ENCODE measurements around the gene PLEKHM2. TPM values are rescaled to one million over a fixed set of nuclear protein-coding genes. Genes with fewer than 3 reads are reported as not detected.

PLEKHM2 gene
- total RNA-seq, 1 experiment from 2014 or later: 36.2 TPM

DNA sequence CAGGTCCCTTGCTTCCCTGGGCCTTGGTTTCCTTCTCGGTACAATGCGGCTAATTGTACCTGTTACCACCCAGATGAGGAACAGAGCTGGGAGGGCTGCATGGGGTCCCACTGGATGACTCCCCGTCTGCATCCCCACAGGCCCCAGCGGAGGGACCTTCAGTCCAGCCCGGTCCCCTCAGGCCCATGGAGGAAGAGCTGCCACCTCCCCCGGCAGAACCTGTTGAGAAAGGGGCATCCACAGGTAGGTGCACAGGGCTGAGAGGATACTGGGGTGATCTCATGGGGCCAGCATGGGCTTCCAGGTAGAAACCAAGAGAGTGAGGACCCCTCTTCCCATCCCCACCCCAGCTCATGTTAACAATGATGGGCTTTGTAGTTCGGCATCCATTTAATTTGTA, 84.3 kb downstream of the PLEKHM2 start:
- no peaks in the 10 kb centered on the region for H3K36me3 ChIP-seq
- no peaks in the 10 kb centered on the region for H3K27me3 ChIP-seq

DNA sequence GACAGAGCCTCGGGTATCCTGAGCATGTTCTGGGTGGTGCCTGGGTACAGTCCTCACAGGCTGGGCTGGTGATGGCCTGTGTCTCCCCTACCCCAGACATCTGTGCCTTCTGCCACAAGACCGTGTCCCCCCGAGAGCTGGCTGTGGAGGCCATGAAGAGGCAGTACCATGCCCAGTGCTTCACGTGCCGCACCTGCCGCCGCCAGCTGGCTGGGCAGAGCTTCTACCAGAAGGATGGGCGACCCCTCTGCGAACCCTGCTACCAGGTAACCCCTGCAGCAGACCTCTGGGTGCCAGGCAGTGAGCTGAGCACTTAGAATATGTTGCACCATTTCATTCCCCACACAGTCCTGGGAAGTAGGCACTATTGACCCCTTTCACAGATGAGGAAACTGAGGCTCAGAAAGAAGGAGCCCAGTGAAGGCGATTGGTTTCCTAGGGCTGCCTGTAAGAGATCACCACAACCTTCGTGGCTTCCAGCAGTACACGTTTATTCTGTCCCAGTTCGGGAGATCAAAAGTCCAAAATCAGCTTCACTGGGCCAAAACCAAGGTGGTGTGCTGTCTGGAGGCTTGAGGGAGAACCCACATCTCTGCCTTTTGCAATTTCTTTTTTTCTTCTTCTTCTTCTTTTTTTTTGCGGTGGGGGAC, 86.3 kb downstream of the PLEKHM2 start:
- Histone ChIP-seq H3K4me3 (no peak overlapping the region), H3K27me3 (no peaks in the 10 kb centered on the region), H3K9me3 (replicated peaks) (no peaks in the 10 kb centered on the region), H3K4me1 (no peaks in the 10 kb centered on the region), H3K27ac (no peak overlapping the region), H3K36me3 (no peaks in the 10 kb centered on the region)
- no peak for DNase-seq

More for the DNA sequence above, 84.3 kb downstream of the PLEKHM2 start:
- Histone ChIP-seq H3K9me3 (replicated peaks) (no peaks in the 10 kb centered on the region), H3K4me1 (no peaks in the 10 kb centered on the region), H3K4me3 (no peak overlapping the region), H3K27ac (no peak overlapping the region)
- DNase-seq: no peak

DNA sequence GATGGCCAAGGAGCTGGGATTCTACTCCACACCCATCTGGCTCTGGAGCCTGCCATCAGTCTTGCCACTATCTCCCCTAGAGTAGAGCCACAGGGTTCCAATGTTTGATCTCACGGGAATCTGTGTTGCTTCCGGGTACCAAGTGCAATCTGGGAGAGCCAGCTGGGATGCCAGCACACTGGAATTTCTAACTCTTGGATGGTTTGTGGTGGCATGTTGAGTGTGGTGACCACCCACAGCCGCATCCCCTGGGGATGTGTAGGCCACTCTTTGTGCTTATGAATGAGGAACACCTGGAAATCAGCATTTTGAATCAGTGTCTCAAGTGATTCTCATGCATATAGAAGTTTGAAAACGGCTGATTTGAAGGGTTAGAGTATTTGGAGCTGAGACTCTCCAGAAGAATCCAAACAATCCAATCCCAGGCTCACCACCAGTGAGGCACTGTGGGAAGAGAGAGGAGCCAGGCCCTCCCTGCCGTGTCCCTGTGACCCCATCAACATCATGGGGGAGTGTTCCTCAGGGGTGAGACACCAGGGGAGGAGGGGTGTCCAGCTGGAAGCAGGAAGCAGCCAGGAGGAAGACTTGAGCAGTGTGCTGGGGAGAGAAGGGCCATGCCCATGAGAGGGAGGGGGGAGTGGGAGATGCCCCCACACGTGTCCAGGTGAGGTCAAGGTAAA, 87.9 kb downstream of the PLEKHM2 start:
- Histone ChIP-seq H3K36me3 (no peaks in the 10 kb centered on the region; the same call in 1 of the 2 replicates), H3K4me3 (no peak overlapping the region), H3K27ac (no peak overlapping the region), H3K9me3 (replicated peaks) (no peaks in the 10 kb centered on the region), H3K4me1 (no peaks in the 10 kb centered on the region), H3K27me3 (no peaks in the 10 kb centered on the region)
- DNase-seq: no peak

DNA sequence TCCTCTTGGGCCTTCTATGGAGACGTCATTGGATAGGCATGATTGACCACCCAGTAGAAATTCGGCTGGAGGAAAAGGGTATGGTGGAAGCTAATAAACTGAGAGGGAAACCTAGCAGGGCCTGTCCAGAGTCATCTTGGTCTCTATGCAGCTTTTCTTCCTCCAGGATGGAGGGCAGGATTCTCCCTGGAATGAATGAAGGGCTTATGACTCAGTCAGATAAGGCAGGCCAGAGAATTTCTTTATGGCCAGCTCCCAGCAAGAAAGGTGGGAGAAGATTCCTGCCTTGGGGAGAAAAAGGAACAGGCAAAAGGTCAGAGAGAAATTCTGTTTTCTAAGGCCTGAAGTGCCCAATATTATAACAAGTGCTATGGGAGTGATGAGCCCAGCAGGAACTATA, 91.6 kb downstream of the PLEKHM2 start:
- no peaks in the 10 kb centered on the region for H3K27me3 ChIP-seq
- H3K4me3 ChIP-seq: no peak overlapping the region
- no peaks in the 10 kb centered on the region; the same call in 1 of the 2 replicates for H3K36me3 ChIP-seq
- no peaks in the 10 kb centered on the region for H3K9me3 ChIP-seq (replicated peaks)
- H3K4me1 ChIP-seq: no peaks in the 10 kb centered on the region
- DNase-seq: no peak
- no peak overlapping the region for H3K27ac ChIP-seq

DNA sequence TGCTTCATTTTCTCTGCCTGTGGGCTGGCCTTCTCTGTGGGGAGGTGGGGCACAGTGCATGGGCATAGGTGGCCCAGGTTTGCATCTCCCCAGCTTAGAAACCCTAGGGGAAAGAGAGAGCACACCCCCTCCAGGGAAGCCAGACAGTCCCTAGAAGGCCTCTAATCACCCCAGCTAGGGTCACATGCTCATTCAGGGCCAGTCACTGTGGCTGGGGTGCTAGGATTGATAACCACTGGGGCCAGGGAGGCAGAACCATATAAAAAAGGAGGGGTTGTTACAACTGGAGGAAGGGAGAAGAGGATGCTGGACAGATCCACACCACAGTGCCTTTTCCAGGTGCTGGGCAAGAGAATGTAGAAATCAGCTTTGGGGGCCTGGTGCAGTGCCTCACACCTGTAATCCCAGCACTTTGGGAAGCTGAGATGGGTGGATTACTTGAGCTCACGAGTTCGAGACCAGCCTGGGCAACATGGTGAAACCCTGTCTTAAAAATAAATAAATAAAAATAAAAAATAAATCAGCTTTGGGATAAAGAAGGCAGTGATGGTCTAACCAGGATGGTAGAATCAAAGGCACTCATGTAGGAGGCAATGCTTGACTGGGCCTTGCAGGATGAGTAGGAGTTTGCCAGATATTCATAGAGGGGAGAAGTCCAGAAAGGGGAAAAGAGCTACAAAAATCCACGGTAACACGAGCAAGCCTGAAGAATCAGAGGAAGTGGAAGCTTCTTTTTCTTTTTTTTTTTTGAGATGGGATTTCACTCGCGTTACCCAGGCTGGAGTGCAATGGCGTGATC, 94.0 kb downstream of the PLEKHM2 start:
- DNase-seq: no peak
- no peak overlapping the region for H3K4me3 ChIP-seq

More for the DNA sequence above, 94.0 kb downstream of the PLEKHM2 start:
- Histone ChIP-seq H3K27me3 (no peaks in the 10 kb centered on the region), H3K4me1 (no peaks in the 10 kb centered on the region), H3K9me3 (replicated peaks) (no peaks in the 10 kb centered on the region), H3K27ac (no peak overlapping the region), H3K36me3 (no peaks in the 10 kb centered on the region; the same call in 1 of the 2 replicates)

Other genes with a start within 250 kb of the PLEKHM2 start
- gene CTRC, start 245.9 kb upstream of the PLEKHM2 start, total RNA-seq (2014; rRNA removed; shearing (Covaris generic)): 0.12 and 0.28 TPM in 2 replicates
- 0.55 TPM in 1 of 2 replicates, not detected in the other for gene CELA2A, start 227.6 kb upstream of the PLEKHM2 start, total RNA-seq (2014; rRNA removed; shearing (Covaris generic))
- gene CELA2B, start 208.2 kb upstream of the PLEKHM2 start, total RNA-seq (2014; rRNA removed; shearing (Covaris generic)): 18.3 and 24.2 TPM in 2 replicates
- gene CASP9, start 160.1 kb upstream of the PLEKHM2 start, total RNA-seq (2014; rRNA removed; shearing (Covaris generic)): 34.6 and 35.5 TPM in 2 replicates
- gene DNAJC16, start 157.5 kb upstream of the PLEKHM2 start, total RNA-seq (2014; rRNA removed; shearing (Covaris generic)): 19.6 and 23.2 TPM in 2 replicates
- gene AGMAT, start 99.3 kb upstream of the PLEKHM2 start, total RNA-seq (2014; rRNA removed; shearing (Covaris generic)): not detected in 2 replicates
- gene DDI2, start 66.9 kb upstream of the PLEKHM2 start, total RNA-seq (2014; rRNA removed; shearing (Covaris generic)): 27.5 and 29.1 TPM in 2 replicates
- gene SLC25A34, start 51.9 kb downstream of the PLEKHM2 start, total RNA-seq (2014; rRNA removed; shearing (Covaris generic)): 2.8 and 3.5 TPM in 2 replicates
- not detected in 2 replicates for gene TMEM82, start 58.2 kb downstream of the PLEKHM2 start, total RNA-seq (2014; rRNA removed; shearing (Covaris generic))
- 6.7 and 9.0 TPM in 2 replicates for gene FBLIM1, start 74.5 kb downstream of the PLEKHM2 start, total RNA-seq (2014; rRNA removed; shearing (Covaris generic))
- gene UQCRHL, start 123.3 kb downstream of the PLEKHM2 start, total RNA-seq (2014; rRNA removed; shearing (Covaris generic)): 8.5 and 8.6 TPM in 2 replicates
- gene SPEN, start 163.4 kb downstream of the PLEKHM2 start, total RNA-seq (2014; rRNA removed; shearing (Covaris generic)): 47.2 and 55.7 TPM in 2 replicates

Data from SJCRH30 (cell line).